Trophoblast cell (in vitro differentiated cells and primary cell): ENCODE measurements around the gene ARHGEF16.

Experiments used
- DNase-seq, 2 donors: peaks; one replicate each; pipeline ENCODE4 v3.0.0-alpha.2; 2016
- H2AFZ ChIP-seq: 2 replicates; pipeline ENCODE4 v1.6.1; 2013; ENCODE audit warnings: low read length, moderate library complexity, mild to moderate bottlenecking; ENCODE audit not compliant: insufficient read depth, poor library complexity
- H2AK5ac ChIP-seq: 2 replicates; pipeline ENCODE4 v1.6.1; 2013; ENCODE audit warnings: mild to moderate bottlenecking, low read length
- H2BK120ac ChIP-seq: 2 replicates; pipeline ENCODE4 v1.6.1; 2013; ENCODE audit warnings: low read length, mild to moderate bottlenecking, moderate library complexity; ENCODE audit not compliant: insufficient read depth, poor library complexity
- H2BK12ac ChIP-seq: 2 replicates; pipeline ENCODE4 v1.6.1; 2013; ENCODE audit warnings: mild to moderate bottlenecking, low read length, moderate library complexity
- H2BK5ac ChIP-seq: 2 replicates; pipeline ENCODE4 v1.6.1; 2013; ENCODE audit warnings: low read length, low read depth, moderate library complexity, mild to moderate bottlenecking; ENCODE audit not compliant: poor library complexity
- H3K14ac ChIP-seq: 2 replicates; pipeline ENCODE4 v1.6.1; 2013; ENCODE audit warnings: mild to moderate bottlenecking, low read length
- H3K18ac ChIP-seq: 2 replicates; pipeline ENCODE4 v1.6.1; 2013; ENCODE audit warnings: mild to moderate bottlenecking, low read length
- H3K23ac ChIP-seq: 2 replicates; pipeline ENCODE4 v1.6.1; 2013; ENCODE audit warnings: low read length
- H3K27ac ChIP-seq: 2 replicates; pipeline ENCODE4 v1.5.1; 2013; ENCODE audit warnings: low read depth, mild to moderate bottlenecking, inconsistent platforms, low read length, moderate library complexity
- H3K27me3 ChIP-seq: 2 replicates; pipeline ENCODE4 v1.6.1; 2013; ENCODE audit warnings: inconsistent platforms, mild to moderate bottlenecking, low read length, moderate library complexity; ENCODE audit not compliant: insufficient read depth
- H3K36me3 ChIP-seq, 2 experiments: 1 replicate in 1 of 2; 2 replicates in 1 of 2; pipeline ENCODE4 v1.6.1; 2013; ENCODE audit warnings: low read length in 2 of 2, mild to moderate bottlenecking in 2 of 2, moderate library complexity in 1 of 2; ENCODE audit not compliant: insufficient read depth in 2 of 2, control insufficient read depth in 1 of 2
- H3K4ac ChIP-seq: 2 replicates; pipeline ENCODE4 v1.6.1; 2013; ENCODE audit warnings: low read depth, mild to moderate bottlenecking, low read length, moderate library complexity
- H3K4me1 ChIP-seq, 2 experiments: 1 replicate in 1 of 2; 2 replicates in 1 of 2; pipeline ENCODE4 v1.6.1; 2013; ENCODE audit warnings: low read length in 2 of 2, mild to moderate bottlenecking in 2 of 2, moderate library complexity in 1 of 2; ENCODE audit not compliant: insufficient read depth in 2 of 2, control insufficient read depth in 1 of 2
- H3K4me2 ChIP-seq: 2 replicates; pipeline ENCODE4 v1.6.1; 2013; ENCODE audit warnings: inconsistent platforms, mild to moderate bottlenecking, low read length, moderate library complexity
- H3K4me3 ChIP-seq: 2 replicates; pipeline ENCODE4 v1.5.1; 2013; ENCODE audit warnings: mild to moderate bottlenecking, low read depth, low read length, inconsistent platforms
- H3K79me1 ChIP-seq: one replicate; pipeline ENCODE4 v1.6.1; 2013; ENCODE audit warnings: low read length
- H3K79me2 ChIP-seq: 2 replicates; pipeline ENCODE4 v1.6.1; 2013; ENCODE audit warnings: low read length, mild to moderate bottlenecking; ENCODE audit not compliant: control insufficient read depth, insufficient read depth, poor library complexity
- H3K9ac ChIP-seq: 2 replicates; pipeline ENCODE4 v1.6.1; 2013; ENCODE audit warnings: mild to moderate bottlenecking, low read length
- H3K9me3 ChIP-seq: 2 replicates; pipeline ENCODE4 v1.6.1; 2013; ENCODE audit warnings: low read depth, mild to moderate bottlenecking, control low read depth, inconsistent platforms, low read length; ENCODE audit not compliant: insufficient read depth
- H4K12ac ChIP-seq: 2 replicates; pipeline ENCODE4 v1.6.1; 2013; ENCODE audit warnings: low read depth, mild to moderate bottlenecking, low read length, moderate library complexity
- H4K8ac ChIP-seq: 2 replicates; pipeline ENCODE4 v1.6.1; 2013; ENCODE audit warnings: low read depth, mild to moderate bottlenecking, low read length, moderate library complexity
- H4K91ac ChIP-seq: one replicate; pipeline ENCODE4 v1.6.1; 2013; ENCODE audit warnings: low read depth, mild to moderate bottlenecking, low read length, moderate library complexity
- WGBS: extraction: QIAGEN DNeasy Blood & Tissue Kit; methylation state at CpG from one replicate; pipeline ENCODE4 v1.1.7; 2013; ENCODE audit warnings: missing lambda C conversion rate; ENCODE audit not compliant: insufficient read length, insufficient coverage; ENCODE audit errors: extremely low coverage; 5-methylcytosine and 5-hydroxymethylcytosine counted together

The ARHGEF16 gene

DNA sequence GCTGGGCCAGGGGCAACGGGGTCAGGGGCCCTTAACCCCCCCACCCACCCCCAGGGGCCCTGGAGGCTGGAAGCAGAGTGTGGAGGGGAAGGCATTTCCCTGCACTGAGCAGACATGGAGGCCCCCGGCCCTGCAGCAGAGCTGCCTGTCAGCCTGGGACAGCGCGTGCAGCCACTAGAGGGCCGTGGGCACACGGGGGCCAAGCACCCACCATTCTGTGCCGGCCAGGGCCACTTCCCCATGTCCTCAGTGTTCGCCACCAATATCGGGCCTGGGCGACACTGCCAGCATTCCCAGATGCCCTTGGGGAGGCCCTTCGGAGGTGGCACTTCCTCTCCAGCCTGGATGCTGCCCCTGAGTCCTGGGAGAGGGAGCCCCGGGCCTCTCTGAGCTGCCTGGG is 23.2 kb upstream of the ARHGEF16 start:
- Histone ChIP-seq H3K18ac (no peak overlapping the region), H3K4me1 (no peaks in the 10 kb centered on the region), H3K23ac (no peak overlapping the region), H2AFZ (no peak overlapping the region), H3K4me3 (no peak overlapping the region), H3K4ac (no peak overlapping the region), H3K4me2 (no peak overlapping the region), H3K9me3 (no peaks in the 10 kb centered on the region), H2AK5ac (no peak overlapping the region), H3K79me1 (no peaks in the 10 kb centered on the region), H4K12ac (no peak overlapping the region), H2BK5ac (no peak overlapping the region), H3K27me3 (no peaks in the 10 kb centered on the region), H4K91ac (no peak overlapping the region), H2BK120ac (no peak overlapping the region), H3K36me3 (no peaks in the 10 kb centered on the region), H3K79me2 (no peaks in the 10 kb centered on the region), H4K8ac (no peak overlapping the region), H3K14ac (no peak overlapping the region), H3K9ac (no peak overlapping the region), H3K27ac (no peak overlapping the region), H2BK12ac (no peak overlapping the region)
- WGBS: no CpG with 5 or more reads among the region's 12 CpGs
- no peak for DNase-seq

DNA sequence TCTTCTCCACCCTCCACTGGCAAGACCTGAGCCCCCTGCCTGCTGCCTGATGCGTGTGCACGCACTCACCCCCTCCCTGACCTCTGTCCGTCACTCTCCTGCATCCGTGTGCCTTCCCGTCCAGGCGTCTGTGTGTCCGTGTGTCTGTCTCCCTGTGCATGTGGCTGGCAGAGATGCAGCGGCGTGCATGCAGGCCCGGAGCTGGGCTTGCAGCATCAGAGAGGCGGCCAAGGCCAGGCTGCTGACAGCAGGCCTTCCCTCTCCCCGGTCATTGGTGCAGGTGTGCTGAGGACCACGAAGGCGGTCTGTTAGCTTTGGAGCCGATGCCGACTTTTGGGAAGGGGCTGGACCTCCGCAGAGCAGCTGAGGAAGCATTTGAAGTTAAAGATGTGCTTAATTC is 22.8 kb upstream of the ARHGEF16 start:
- Histone ChIP-seq H4K8ac (no peak overlapping the region), H3K4me2 (no peak overlapping the region), H3K9me3 (no peaks in the 10 kb centered on the region), H4K91ac (no peak overlapping the region), H3K4ac (no peak overlapping the region), H2BK120ac (no peak overlapping the region), H2BK5ac (no peak overlapping the region), H3K27ac (no peak overlapping the region), H3K4me1 (no peaks in the 10 kb centered on the region), H3K27me3 (no peaks in the 10 kb centered on the region), H3K36me3 (no peaks in the 10 kb centered on the region), H2AK5ac (no peak overlapping the region), H3K79me1 (no peaks in the 10 kb centered on the region), H4K12ac (no peak overlapping the region), H3K4me3 (no peak overlapping the region), H2AFZ (no peak overlapping the region), H3K79me2 (no peaks in the 10 kb centered on the region), H3K14ac (no peak overlapping the region), H3K23ac (no peak overlapping the region), H3K9ac (no peak overlapping the region), H3K18ac (no peak overlapping the region), H2BK12ac (no peak overlapping the region)
- DNase-seq: no peak
- WGBS: no CpG with 5 or more reads among the region's 17 CpGs

DNA sequence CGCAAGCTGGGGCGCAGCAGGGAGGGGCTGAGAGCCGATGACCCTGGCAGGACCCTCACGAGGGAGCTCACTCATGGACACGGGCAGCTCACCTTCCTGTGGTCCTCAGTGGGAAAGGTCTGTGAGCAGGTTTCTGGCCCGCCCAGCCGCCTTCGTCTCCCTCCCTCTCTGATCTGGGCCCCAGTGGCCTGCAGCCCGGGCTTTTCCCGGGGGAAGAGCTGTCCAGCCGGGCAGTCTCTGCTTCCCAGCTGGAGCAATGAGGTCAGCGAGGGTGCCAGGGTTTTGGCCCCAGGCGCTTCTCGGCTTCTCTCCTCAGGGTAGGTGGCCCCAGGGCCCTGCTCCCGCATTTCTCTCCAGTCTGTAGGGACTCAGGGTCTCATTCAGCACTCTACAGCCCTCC is 22.2 kb upstream of the ARHGEF16 start:
- H2BK12ac ChIP-seq: no peak overlapping the region
- no peak overlapping the region for H2AFZ ChIP-seq
- H3K4me1 ChIP-seq: no peaks in the 10 kb centered on the region
- no peak overlapping the region for H3K18ac ChIP-seq
- H3K23ac ChIP-seq: no peak overlapping the region
- peak; percentile 43 to 80 for DNase-seq
- no peak overlapping the region for H3K27ac ChIP-seq
- no peak overlapping the region for H2BK120ac ChIP-seq
- H3K79me1 ChIP-seq: no peaks in the 10 kb centered on the region
- WGBS: no CpG with 5 or more reads among the region's 15 CpGs
- H3K4me2 ChIP-seq: no peak overlapping the region
- no peak overlapping the region for H4K91ac ChIP-seq
- no peak overlapping the region for H4K12ac ChIP-seq
- H2AK5ac ChIP-seq: no peak overlapping the region
- H2BK5ac ChIP-seq: no peak overlapping the region
- H3K14ac ChIP-seq: no peak overlapping the region
- H3K4me3 ChIP-seq: no peak overlapping the region
- no peaks in the 10 kb centered on the region for H3K27me3 ChIP-seq
- no peaks in the 10 kb centered on the region for H3K36me3 ChIP-seq
- no peak overlapping the region for H4K8ac ChIP-seq
- no peaks in the 10 kb centered on the region for H3K79me2 ChIP-seq
- H3K9ac ChIP-seq: no peak overlapping the region
- no peak overlapping the region for H3K4ac ChIP-seq
- no peaks in the 10 kb centered on the region for H3K9me3 ChIP-seq

DNA sequence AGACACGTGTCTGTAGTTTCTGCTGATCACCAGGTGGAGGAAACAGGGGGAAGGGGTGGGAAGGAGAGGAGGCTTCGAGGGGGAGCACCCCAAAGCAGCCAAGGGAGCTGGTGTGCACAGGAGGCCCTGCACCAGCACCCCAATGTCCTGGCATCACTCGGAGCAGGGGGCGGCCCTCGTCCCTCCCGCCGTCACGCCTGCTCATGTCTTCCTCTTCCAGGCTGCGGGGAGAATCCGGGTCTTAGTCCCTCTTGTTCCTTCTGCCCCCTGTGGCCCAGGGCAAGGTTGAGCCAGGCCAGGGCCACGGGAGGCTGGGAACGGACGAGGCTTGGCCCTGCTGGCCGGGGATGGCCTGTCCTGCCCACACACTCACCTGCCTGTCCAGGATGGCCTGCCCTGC is 21.4 kb upstream of the ARHGEF16 start:
- no peak for DNase-seq
- H2BK120ac ChIP-seq: no peak overlapping the region
- no peak overlapping the region for H2BK5ac ChIP-seq
- H3K4me2 ChIP-seq: no peak overlapping the region
- no peak overlapping the region for H3K9ac ChIP-seq
- H2AK5ac ChIP-seq: no peak overlapping the region
- H3K79me1 ChIP-seq: no peaks in the 10 kb centered on the region
- no peaks in the 10 kb centered on the region for H3K79me2 ChIP-seq
- no peaks in the 10 kb centered on the region for H3K36me3 ChIP-seq
- H3K23ac ChIP-seq: no peak overlapping the region
- no peaks in the 10 kb centered on the region for H3K27me3 ChIP-seq
- no peaks in the 10 kb centered on the region for H3K9me3 ChIP-seq
- no peak overlapping the region for H3K14ac ChIP-seq
- no peak overlapping the region for H3K4ac ChIP-seq
- no CpG with 5 or more reads among the region's 14 CpGs for WGBS
- H4K12ac ChIP-seq: no peak overlapping the region
- no peak overlapping the region for H3K18ac ChIP-seq
- no peak overlapping the region for H3K27ac ChIP-seq
- no peak overlapping the region for H4K91ac ChIP-seq
- H3K4me1 ChIP-seq: no peaks in the 10 kb centered on the region
- no peak overlapping the region for H4K8ac ChIP-seq
- H3K4me3 ChIP-seq: no peak overlapping the region
- H2AFZ ChIP-seq: no peak overlapping the region
- no peak overlapping the region for H2BK12ac ChIP-seq
